ENCODE measurements around the gene ABHD18. TPM values are rescaled to one million over a fixed set of nuclear protein-coding genes. Genes with fewer than 3 reads are reported as not detected.
"Not testable (repeated sequence)": the region's sequence is repeated elsewhere in the genome, so short reads cannot be mapped to it uniquely, and the experiment has no call there.

The ABHD18 gene
- total and polyA plus RNA-seq, 8 donors = 3.1 to 27.2 (median 11.2) TPM

GRCh38 chr4:128025319-128025718 lies 60.1 kb downstream of the ABHD18 start:
- Histone ChIP-seq H3K4me3 (no peak overlapping the region), H3K36me3 (peaks cover 22 to 98% (median 96%) of the 10 kb centered on the region in 4 donors), H3K9me3 (no peaks in the 10 kb centered on the region), H3K27ac (no peak overlapping the region), H3K27me3 (no peaks in the 10 kb centered on the region), H3K4me1 (no peaks in the 10 kb centered on the region)
- DNase-seq = no peak
- intact Hi-C loops (cut with DNase I; ENCODE audit: low total_unique reads) = no loop called here
- TF ChIP-seq POLR2AphosphoS5 (IDR thresholded peaks at IDR 0.05) = no peak
- TF ChIP-seq EP300 (IDR thresholded peaks at IDR 0.05) = no peak
- TF ChIP-seq CTCF (IDR thresholded peaks at IDR 0.05) = no peak
- no peak for TF ChIP-seq POLR2A (IDR thresholded peaks at IDR 0.05)

- no peak for DNase-seq
- H3K27ac ChIP-seq = no peak overlapping the region
- TF ChIP-seq CTCF (IDR thresholded peaks at IDR 0.05) = no peak
- no peak for TF ChIP-seq POLR2AphosphoS5 (IDR thresholded peaks at IDR 0.05)
- no peak for TF ChIP-seq POLR2A (IDR thresholded peaks at IDR 0.05)
- TF ChIP-seq EP300 (IDR thresholded peaks at IDR 0.05) = no peak
- H3K4me1 ChIP-seq = no peaks in the 10 kb centered on the region
- H3K4me3 ChIP-seq = no peak overlapping the region
- H3K27me3 ChIP-seq = no peaks in the 10 kb centered on the region
- no peaks in the 10 kb centered on the region for H3K9me3 ChIP-seq
- whole genome bisulfite sequencing, 5 donors = 94 to 100% (median 98%) methylated on average over 4 of the region's 4 CpGs
- peaks cover 6 to 86% (median 63%) of the 10 kb centered on the region in 4 donors for H3K36me3 ChIP-seq
- intact Hi-C loops (cut with DNase I; ENCODE audit: low total_unique reads) = no loop called here
These were observed 64.7 kb downstream of the ABHD18 start for GRCh38 chr4:128029907-128030306.

- WGBS, 5 donors = 57 to 73% (median 62%) methylated on average over 3 of the region's 3 CpGs
- Histone ChIP-seq H3K9me3 (no peaks in the 10 kb centered on the region), H3K4me3 (no peak overlapping the region), H3K27ac (no peak overlapping the region), H3K4me1 (no peaks in the 10 kb centered on the region), H3K27me3 (no peaks in the 10 kb centered on the region), H3K36me3 (peaks cover 4 to 66% (median 54%) of the 10 kb centered on the region in 4 donors)
- intact Hi-C loops (cut with DNase I; ENCODE audit: low total_unique reads) = no loop called here
- no peak for TF ChIP-seq POLR2AphosphoS5 (IDR thresholded peaks at IDR 0.05)
- no peak for TF ChIP-seq CTCF (IDR thresholded peaks at IDR 0.05)
- no peak for TF ChIP-seq POLR2A (IDR thresholded peaks at IDR 0.05)
- DNase-seq = peak in 1 of 2 donors; percentile 4
These were observed 66.7 kb downstream of the ABHD18 start for GRCh38 chr4:128031756-128032384.

DNA sequence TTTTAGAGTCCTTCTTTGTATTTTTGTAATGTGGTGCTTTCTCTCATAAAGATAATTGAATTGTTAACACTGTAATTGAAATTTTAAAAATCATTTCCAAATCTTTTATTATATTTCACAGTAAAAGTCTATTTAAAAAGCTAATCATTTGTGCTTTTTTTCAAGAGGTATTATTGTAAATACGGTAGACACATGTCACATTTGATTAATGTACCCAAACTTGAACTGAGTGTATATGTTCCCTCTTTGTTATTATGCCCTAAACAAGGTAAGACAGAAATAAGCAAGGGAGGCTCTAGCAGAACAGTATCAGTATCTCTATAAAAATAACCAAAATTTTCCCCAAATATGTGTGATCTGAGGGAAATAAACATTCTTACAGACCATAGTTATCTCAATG lies 74.4 kb downstream of the ABHD18 start:
- no peaks in the 10 kb centered on the region for H3K27me3 ChIP-seq
- intact Hi-C loops (cut with DNase I; ENCODE audit: low total_unique reads) = no loop called here
- no peak overlapping the region for H3K4me3 ChIP-seq
- no peaks in the 10 kb centered on the region for H3K4me1 ChIP-seq
- peaks cover 0 to 15% (median 2%) of the 10 kb centered on the region in 4 donors for H3K36me3 ChIP-seq
- no peak for DNase-seq
- H3K9me3 ChIP-seq = no peaks in the 10 kb centered on the region
- WGBS, 5 donors = 83 to 98% (median 86%) methylated on average over 1 of the region's 1 CpG
- TF ChIP-seq POLR2AphosphoS5 (IDR thresholded peaks at IDR 0.05) (no peak), POLR2A (IDR thresholded peaks at IDR 0.05) (no peak), CTCF (IDR thresholded peaks at IDR 0.05) (no peak), EP300 (IDR thresholded peaks at IDR 0.05) (no peak)
- no peak overlapping the region for H3K27ac ChIP-seq

DNA sequence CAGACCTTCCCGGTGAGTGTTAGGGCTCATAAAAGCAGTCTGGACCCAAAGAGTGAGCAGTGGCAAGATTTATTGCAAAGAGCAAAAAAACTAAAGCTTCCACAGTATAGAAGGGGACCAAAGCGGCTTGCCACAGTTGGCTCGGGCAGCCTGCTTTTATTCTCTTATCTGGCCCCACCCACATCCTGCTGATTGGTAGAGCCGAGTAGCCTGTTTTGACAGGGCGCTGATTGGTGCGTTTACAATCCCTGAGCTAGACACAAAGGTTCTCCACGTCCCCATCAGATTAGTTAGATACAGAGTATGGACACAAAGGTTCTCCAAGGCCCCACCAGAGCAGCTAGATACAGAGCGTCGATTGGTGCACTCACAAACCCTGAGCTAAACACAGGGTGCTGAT lies 81.8 kb downstream of the ABHD18 start:
- H3K27ac ChIP-seq; H3K27me3 ChIP-seq; intact Hi-C loops (cut with DNase I; ENCODE audit: low total_unique reads); DNase-seq; H3K4me3 ChIP-seq; H3K4me1 ChIP-seq; H3K36me3 ChIP-seq; H3K9me3 ChIP-seq: not testable (repeated sequence)
- WGBS, 5 donors = 73 to 90% (median 84%) methylated on average over 9 of the region's 9 CpGs

DNA sequence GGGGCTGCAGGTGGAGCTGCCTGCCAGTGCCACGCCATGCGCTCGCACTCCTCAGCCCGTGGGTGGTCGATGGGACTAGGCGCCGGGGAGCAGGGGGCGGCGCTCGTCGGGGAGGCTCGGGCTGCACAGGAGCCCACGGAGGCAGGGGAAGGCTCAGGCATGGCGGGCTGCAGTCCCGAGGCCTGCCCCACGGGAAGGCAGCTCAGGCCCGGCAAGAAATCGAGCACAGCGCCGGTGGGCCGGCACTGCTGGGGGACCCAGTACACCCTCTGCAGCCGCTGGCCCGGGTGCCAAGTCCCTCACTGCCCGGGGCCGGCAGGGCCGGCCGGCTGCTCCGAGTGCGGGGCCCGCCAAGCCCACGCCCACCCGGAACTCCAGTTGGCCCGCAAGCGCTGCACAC lies 82.3 kb downstream of the ABHD18 start:
- WGBS, 5 donors = 95 to 99% (median 96%) methylated on average over 9 to 32 of the region's 34 CpGs

GRCh38 chr4:128051229-128051628 lies 86.0 kb downstream of the ABHD18 start:
- H3K36me3 ChIP-seq; DNase-seq; H3K9me3 ChIP-seq; intact Hi-C loops (cut with DNase I; ENCODE audit: low total_unique reads); H3K4me3 ChIP-seq; H3K27me3 ChIP-seq; H3K4me1 ChIP-seq; H3K27ac ChIP-seq: not testable (repeated sequence)
- 81 to 89% (median 83%) methylated on average over 10 of the region's 10 CpGs for WGBS, 5 donors

More for the DNA sequence above, 82.3 kb downstream of the ABHD18 start:
- H3K36me3 ChIP-seq; H3K4me1 ChIP-seq; H3K9me3 ChIP-seq; DNase-seq; H3K4me3 ChIP-seq; H3K27ac ChIP-seq; intact Hi-C loops (cut with DNase I; ENCODE audit: low total_unique reads); H3K27me3 ChIP-seq: not testable (repeated sequence)

- H3K4me3 ChIP-seq; H3K36me3 ChIP-seq; H3K27ac ChIP-seq; intact Hi-C loops (cut with DNase I; ENCODE audit: low total_unique reads); DNase-seq; H3K9me3 ChIP-seq; H3K27me3 ChIP-seq; H3K4me1 ChIP-seq: not testable (repeated sequence)
- 88 to 95% (median 94%) methylated on average over 8 to 9 of the region's 9 CpGs for WGBS, 5 donors
These were observed 89.7 kb downstream of the ABHD18 start for GRCh38 chr4:128054907-128055306.

Measured in stomach (tissue), 9 donors.